CD4-positive, alpha-beta T cell treated with Interleukin-17A for 1 hour (primary cell): Measurements from ENCODE around the gene KLF17.

Experiments
- DNase-seq: peaks from one replicate; pipeline ENCODE4 v3.0.0-alpha.2; 2020

The KLF17 gene

DNA sequence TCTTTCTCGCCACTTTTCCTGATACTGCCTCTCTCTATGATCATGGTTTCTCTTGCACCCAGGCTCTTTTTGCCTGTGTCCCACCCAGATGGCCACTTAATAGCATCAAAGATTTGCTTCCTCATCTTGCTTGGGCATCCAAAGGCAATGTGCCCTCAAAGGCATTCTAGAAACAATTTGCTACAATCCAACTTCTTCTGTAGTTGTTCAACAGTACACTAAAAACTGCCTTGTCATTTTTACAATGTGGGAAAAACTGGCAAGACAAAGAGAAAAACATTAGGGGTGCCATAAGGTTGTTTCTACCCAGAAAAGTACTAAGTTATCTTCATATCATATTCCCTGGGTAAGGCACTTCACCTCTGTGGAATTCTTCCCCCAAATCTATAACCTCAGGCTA is 39.3 kb downstream of the KLF17 start:
- DNase-seq: no peak

- no peak for DNase-seq
These were observed 40.2 kb downstream of the KLF17 start for GRCh38 chr1:44158871-44159270.

DNA sequence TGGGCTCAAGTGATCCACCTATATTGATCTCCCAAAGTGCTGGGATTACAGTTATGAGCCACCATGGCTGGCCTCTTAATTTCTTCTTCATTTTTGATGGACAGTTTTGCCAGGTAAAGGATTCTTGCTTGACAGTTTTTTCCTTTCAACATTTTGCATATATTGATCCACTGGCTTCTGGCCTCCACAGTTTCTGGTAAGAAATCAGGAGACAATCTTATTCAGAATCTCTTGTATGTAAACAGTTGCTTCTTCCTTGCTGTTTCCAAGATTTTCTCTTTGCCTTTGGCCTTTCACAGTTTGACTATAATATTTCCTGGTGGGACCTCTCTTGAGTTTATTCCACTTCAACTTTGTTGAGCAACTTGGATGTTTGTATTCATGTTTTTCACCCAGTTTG is 42.9 kb downstream of the KLF17 start:
- no peak for DNase-seq

DNA sequence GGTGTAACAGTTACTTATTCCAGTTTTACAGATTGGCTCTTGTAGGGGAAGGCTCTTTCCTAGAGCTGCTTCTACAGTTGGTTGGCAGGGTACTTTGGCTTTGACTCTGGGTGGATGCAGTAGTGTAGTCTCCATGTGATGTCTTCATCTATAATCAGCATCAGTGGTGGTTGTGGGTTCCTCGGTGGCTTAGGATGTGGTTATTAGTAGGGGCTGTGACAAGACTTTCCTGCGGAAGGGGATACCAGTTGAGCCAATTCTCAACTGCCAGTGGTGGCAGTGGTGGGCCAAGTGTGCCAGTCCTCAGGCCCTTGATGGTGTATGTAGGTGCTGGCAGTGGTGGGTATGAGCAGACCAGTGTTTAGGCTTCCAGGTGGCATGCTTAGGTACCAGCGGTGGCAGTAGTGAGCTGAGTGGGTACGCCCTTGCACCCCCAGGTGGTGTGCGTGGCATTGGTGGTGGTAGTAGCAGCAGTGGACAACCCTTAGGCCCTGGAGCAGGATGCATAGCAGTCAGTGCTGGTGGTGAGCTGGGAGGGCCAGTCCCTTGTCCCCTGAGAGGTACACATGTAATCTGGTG is 50.0 kb downstream of the KLF17 start:
- DNase-seq: no peak

DNA sequence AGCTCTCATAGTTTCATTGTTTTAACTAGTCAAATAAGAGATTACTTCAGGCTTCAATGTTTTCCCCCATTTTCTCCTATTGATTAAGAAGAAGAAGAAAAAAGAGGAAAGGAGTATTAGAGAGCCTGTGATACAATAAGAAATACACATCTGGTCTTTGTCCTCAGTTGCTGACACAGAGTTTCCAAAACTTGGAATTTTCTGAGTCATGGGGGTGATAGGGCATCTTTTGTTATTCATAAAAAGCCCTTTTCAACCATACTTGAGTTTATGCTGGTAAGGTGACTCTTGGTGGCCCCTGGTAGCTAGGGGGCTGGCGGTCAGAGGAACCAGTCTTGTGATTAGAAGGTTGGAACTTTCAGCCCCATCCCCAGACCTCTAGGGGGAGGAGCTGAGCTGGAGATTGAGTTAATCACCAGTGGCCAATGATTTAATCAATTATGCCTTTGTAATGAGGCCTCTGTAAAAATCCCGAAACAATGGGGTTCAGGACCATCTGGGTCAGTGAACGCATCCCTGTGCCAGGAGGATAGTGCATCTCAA is 51.7 kb downstream of the KLF17 start:
- no peak for DNase-seq

GRCh38 chr1:44174630-44175029 is 56.0 kb downstream of the KLF17 start:
- DNase-seq: no peak
